ENCODE data around the gene MTF1.

GRCh38 chr1:37807220-37807554 lies 52.2 kb downstream of the MTF1 start:
- TF ChIP-seq POLR2A (IDR thresholded peaks at IDR 0.05; ENCODE audit: low read depth, low read length), result no peak
- no peak for TF ChIP-seq TAF1 (IDR thresholded peaks at IDR 0.05; ENCODE audit: low read depth, low read length)
- no peak for TF ChIP-seq POLR2AphosphoS5 (IDR thresholded peaks at IDR 0.05; ENCODE audit: low read depth, low read length)
- no peak for TF ChIP-seq POU2F2 (IDR thresholded peaks at IDR 0.05; ENCODE audit: low read depth, low read length)
- TF ChIP-seq SPI1 (IDR thresholded peaks at IDR 0.05; ENCODE audit: low read depth, low read length), result no peak

All from GM12891 (cell line).